SK-N-MC (cell line): ENCODE results near the gene MOV10L1.

Source experiments
- DNase-seq: peaks from one replicate; pipeline ENCODE4 v3.0.0-alpha.2; 2011; ENCODE audit warnings: low read depth, low spot score
- H3K27ac ChIP-seq: fragments of 200-600 bp; sonication (generic); 2 replicates; pipeline ENCODE4 v1.5.1; 2016; ENCODE audit warnings: mixed run types
- H3K36me3 ChIP-seq: fragments of 200-600 bp; sonication (generic); 2 replicates; pipeline ENCODE4 v1.6.1; 2017; ENCODE audit warnings: antibody characterized with exemption, low read length, mixed read lengths; ENCODE audit not compliant: insufficient read depth
- H3K4me3 ChIP-seq: fragments of 200-600 bp; sonication (generic); 2 replicates; pipeline ENCODE4 v1.5.1; 2016
- H3K9ac ChIP-seq: fragments of 200-600 bp; sonication (generic); 2 replicates; pipeline ENCODE4 v1.8.0; 2017; ENCODE audit warnings: mixed run types, mixed read lengths; ENCODE audit not compliant: insufficient read length
- H3K9me3 ChIP-seq: fragments of 200-600 bp; sonication (generic); 2 replicates; pipeline ENCODE4 v1.6.1; 2017; ENCODE audit warnings: low read depth, mild to moderate bottlenecking, antibody characterized with exemption, low read length, moderate library complexity, mixed read lengths
- EZH2 ChIP-seq: fragments of 200-600 bp; sonication (generic); IDR thresholded peaks from one replicate; pipeline ENCODE4 v1.6.1; 2017; ENCODE audit warnings: antibody characterized with exemption
- FOXP2 ChIP-seq: optimal IDR thresholded peaks from 2 replicates; pipeline ENCODE3; 2011; ENCODE audit warnings: mild to moderate bottlenecking, moderate library complexity; ENCODE audit not compliant: insufficient read depth; ENCODE audit errors: extremely low read length, control extremely low read depth
- POLR2AphosphoS5 ChIP-seq: IDR thresholded peaks from 2 replicates; pipeline ENCODE4 v1.6.1; 2012; ENCODE audit warnings: mild to moderate bottlenecking, low read depth, low read length, borderline replicate concordance

Gene MOV10L1

DNA sequence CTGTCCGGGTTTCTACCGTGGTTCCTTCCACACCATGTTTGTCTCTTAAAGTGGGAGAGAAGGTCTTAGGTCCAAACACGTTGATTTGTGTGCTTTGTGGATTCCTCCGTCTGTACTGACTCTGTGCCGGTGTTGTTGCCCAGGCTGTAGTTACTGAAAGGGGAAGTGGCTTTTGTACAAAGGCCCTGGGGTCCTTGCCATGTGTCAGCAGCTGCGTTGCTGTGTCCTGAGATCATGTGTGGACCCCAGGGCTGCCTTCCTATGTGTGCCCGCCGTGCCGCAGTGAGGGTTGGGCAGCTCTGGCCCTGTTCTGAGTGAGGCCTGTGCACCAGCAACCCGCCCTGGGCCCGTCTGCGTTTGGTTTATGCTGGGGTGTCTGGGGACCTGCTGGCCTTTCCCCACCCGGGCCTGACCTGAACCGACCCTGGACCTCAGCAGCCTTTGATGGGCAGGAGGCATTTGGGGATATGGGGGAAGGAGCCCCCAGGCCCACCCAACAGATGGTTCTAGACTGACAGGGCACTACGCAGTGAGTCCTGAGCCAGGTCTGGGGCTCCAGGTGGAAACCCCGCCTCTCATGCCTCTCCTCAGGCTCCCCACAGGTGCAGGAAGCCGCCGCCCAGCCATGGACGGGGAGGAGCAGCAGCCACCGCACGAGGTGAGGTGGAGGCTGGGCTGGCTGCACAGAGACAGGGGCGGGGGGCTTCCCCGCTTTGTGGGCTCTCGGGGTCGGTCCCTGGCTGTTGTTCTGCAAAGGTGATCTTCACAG lies 102.8 kb downstream of the MOV10L1 start:
- no peak for TF ChIP-seq FOXP2
- no peak for TF ChIP-seq POLR2AphosphoS5
- no peak for TF ChIP-seq EZH2
- H3K4me3 ChIP-seq, result no peak overlapping the region
- DNase-seq, result no peak
- H3K36me3 ChIP-seq, result peaks cover 13% of the 10 kb centered on the region; the same call in 1 of the 2 replicates
- H3K9me3 ChIP-seq, result no peaks in the 10 kb centered on the region
- 0 out of 2 replicates have a peak overlapping the region, but pooled peaks have one; percentile 31 for H3K27ac ChIP-seq
- H3K9ac ChIP-seq, result no peak overlapping the region

GRCh38 chr22:50193621-50194020 lies 103.8 kb downstream of the MOV10L1 start:
- DNase-seq, result no peak
- no peaks in the 10 kb centered on the region for H3K9me3 ChIP-seq
- no peak overlapping the region for H3K27ac ChIP-seq
- no peak overlapping the region for H3K9ac ChIP-seq
- no peak overlapping the region for H3K4me3 ChIP-seq
- no peak for TF ChIP-seq POLR2AphosphoS5
- TF ChIP-seq FOXP2, result no peak
- TF ChIP-seq EZH2, result no peak
- peaks cover 13% of the 10 kb centered on the region; the same call in 1 of the 2 replicates for H3K36me3 ChIP-seq

DNA sequence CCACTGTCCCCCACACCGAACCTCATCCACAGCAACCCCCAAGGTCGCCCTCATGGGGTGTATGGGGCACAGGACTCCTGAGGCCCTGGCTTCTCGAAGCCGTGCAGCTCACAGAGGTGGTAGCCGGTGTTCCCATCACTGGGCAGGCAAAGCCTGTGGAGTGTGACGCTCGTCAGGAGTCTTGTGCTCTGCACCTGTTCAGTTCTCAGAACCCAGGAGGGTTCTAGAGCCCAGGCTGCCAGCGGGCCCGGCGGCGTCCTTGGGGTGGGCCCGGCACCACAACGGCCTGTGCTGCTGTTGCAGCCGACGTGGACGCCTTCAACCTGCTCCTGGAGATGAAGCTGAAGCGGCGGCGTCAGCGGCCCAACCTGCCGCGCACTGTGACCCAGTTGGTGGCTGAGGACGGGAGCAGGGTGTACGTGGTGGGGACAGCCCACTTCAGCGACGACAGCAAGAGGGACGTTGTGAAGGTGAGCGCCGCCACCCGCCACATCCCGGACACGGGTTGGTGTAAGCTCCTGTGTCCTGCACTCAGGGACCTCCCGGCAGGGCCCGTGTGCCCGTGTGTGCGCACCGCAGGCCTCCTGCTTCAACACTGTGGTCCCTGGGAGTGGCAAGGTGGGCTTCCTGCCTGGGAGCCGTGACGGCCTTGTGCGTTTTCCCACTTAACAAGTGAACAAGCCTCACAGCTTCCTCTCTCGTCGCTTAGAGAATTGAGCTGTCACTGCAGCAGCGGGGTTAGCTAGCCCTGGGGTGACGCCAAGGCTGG lies 104.4 kb downstream of the MOV10L1 start:
- peaks cover 13% of the 10 kb centered on the region; the same call in 1 of the 2 replicates for H3K36me3 ChIP-seq
- no peak for DNase-seq
- TF ChIP-seq POLR2AphosphoS5 (no peak), EZH2 (no peak), FOXP2 (no peak)
- H3K27ac ChIP-seq, result no peak overlapping the region
- H3K9me3 ChIP-seq, result no peaks in the 10 kb centered on the region
- H3K9ac ChIP-seq, result no peak overlapping the region
- no peak overlapping the region for H3K4me3 ChIP-seq

DNA sequence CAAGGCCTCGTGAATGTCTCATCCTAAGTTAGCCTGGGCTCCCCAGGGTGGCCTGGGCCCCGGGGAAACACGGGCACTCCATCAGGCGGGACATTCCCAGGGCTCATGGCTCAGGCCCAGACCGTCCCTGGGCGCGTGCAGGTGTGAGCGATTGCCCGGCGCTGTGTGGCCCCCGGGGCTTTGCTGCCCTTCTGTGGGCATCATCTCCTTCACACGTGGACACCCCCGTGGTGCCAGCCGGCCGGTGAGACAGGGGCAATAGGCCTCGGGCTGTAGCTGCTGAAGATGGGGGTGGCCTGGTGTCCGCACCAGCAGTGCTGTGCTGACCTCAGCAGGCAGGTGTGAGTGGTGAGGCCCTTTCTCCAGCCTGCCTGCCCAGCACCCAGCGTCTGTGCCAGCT lies 106.5 kb downstream of the MOV10L1 start:
- TF ChIP-seq FOXP2, result no peak
- Histone ChIP-seq H3K27ac (no peak overlapping the region), H3K36me3 (peaks cover 13% of the 10 kb centered on the region; the same call in 1 of the 2 replicates), H3K9me3 (no peaks in the 10 kb centered on the region), H3K4me3 (no peak overlapping the region), H3K9ac (no peak overlapping the region)
- DNase-seq, result no peak

DNA sequence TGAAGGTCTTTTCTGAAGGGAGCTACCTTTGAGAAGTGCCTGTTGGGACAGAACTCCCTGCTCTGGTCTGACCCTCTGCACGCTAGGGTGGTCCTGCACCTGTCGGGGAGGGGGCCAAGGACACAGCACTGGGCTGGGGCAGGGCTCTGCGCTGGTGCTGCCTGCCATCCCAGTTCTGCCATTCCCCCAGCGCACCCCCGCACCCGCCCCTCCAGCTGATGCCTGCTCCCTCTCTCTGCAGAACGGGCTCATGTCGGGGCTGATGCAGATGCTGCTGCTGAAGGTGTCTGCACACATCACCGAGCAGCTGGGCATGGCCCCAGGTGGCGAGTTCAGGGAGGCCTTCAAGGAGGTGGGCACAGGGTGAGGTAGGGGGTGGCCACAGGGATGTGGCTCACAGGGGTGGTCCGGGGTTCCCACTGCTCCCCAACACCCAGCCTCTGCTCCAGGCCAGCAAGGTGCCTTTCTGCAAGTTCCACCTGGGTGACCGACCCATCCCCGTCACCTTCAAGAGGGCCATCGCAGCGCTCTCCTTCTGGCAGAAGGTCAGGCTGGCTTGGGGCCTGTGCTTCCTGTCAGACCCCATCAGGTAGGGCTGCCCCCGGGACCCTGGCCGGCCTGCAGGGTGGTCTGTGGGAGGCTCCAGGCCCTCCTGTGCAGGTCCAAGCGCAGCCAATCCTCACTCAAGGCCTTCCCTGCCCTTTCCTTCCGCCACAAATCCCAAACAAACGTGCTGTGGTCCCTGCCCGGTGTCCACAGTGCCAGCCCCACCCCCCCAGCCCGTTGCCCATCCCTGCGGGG lies 107.4 kb downstream of the MOV10L1 start:
- no peak for TF ChIP-seq FOXP2
- no peak for TF ChIP-seq POLR2AphosphoS5
- TF ChIP-seq EZH2, result no peak
- no peak overlapping the region for H3K4me3 ChIP-seq
- no peak for DNase-seq
- peaks cover 10% of the 10 kb centered on the region; the same call in 1 of the 2 replicates for H3K36me3 ChIP-seq
- no peak overlapping the region for H3K27ac ChIP-seq
- H3K9me3 ChIP-seq, result no peaks in the 10 kb centered on the region
- H3K9ac ChIP-seq, result no peak overlapping the region

DNA sequence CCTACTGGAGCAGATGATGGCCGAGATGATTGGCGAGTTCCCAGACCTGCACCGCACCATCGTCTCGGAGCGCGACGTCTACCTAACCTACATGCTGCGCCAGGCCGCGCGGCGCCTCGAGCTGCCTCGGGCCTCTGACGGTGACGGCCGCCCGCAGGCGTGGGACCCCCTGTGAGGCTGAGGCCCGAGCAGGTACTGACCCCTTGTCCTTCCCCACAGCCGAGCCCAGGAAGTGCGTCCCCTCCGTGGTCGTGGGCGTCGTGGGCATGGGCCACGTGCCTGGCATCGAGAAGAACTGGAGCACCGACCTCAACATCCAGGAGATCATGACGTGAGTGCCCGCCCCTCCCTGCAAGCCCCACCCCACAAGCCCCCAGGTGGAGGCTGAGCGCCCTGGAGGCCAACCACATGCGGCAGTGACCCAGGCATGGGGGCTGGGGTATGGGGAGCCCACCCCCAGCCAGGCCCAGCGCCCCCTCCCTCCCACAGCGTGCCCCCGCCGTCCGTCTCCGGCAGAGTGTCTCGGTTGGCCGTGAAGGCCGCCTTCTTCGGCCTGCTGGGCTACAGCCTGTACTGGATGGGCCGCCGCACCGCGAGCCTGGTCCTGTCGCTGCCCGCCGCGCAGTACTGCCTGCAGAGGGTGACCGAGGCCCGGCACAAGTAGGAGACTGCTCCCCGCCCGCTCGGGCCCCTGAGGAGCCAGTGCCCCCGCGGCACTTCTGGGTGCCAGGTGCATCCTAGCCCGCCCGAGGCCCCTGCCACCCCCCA lies 108.2 kb downstream of the MOV10L1 start:
- no peak overlapping the region for H3K9ac ChIP-seq
- TF ChIP-seq FOXP2 (no peak), POLR2AphosphoS5 (no peak), EZH2 (no peak)
- H3K9me3 ChIP-seq, result peaks cover under 1% of the 10 kb centered on the region; the same call in 1 of the 2 replicates
- no peak overlapping the region for H3K4me3 ChIP-seq
- no peak overlapping the region for H3K27ac ChIP-seq
- DNase-seq, result no peak
- H3K36me3 ChIP-seq, result peaks cover 16% of the 10 kb centered on the region

DNA sequence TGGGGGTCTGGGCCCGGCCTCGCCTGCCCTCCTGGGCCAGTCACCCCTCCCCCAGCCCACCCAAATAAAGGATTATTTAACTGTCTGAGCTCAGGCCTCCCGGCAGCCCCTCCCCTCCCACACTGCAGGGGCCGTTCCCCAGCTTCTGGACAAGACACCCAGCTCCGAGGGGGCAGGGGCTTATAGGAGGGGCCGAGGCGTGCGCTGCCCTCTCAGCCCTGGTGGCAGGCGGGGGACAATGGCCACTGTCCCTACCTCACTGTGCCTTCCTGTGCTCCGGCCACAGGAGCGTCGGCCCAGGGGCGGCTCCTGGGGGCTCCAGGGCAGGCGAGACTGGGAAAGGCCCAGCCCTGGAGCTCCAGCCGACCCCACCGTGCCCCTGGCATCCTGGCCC lies 108.8 kb downstream of the MOV10L1 start:
- Histone ChIP-seq H3K9me3 (peaks cover 6% of the 10 kb centered on the region; the same call in 1 of the 2 replicates), H3K4me3 (no peak overlapping the region), H3K9ac (no peak overlapping the region), H3K36me3 (peaks cover 22% of the 10 kb centered on the region), H3K27ac (0 out of 2 replicates have a peak overlapping the region, but pooled peaks have one; percentile 13)
- no peak for DNase-seq
- no peak for TF ChIP-seq FOXP2
